Activated naive CD4-positive, alpha-beta T cell treated with anti-CD3 and anti-CD28 coated beads for 36 hours (primary cell): ENCODE results near the gene KNTC1. TPM values are rescaled to one million over a fixed set of nuclear protein-coding genes. Genes with fewer than 3 reads are reported as not detected.
"Not testable (repeated sequence)": the region's sequence is repeated elsewhere in the genome, so short reads cannot be mapped to it uniquely, and the experiment has no call there.

Source experiments
- CTCF ChIA-PET: fragments of 350-600 bp; sonication (Branson Sonifier 250); formaldehyde crosslinking; loops from one replicate; lab custom pipeline; 2021; ENCODE audit warnings: antibody characterized with exemption; lab: Charles Lee
- DNase-seq: peaks from one replicate; pipeline ENCODE4 v3.0.0-alpha.2; 2020
- H3K27ac Mint-ChIP-seq: one replicate; pipeline ENCODE4 v1.8.0; 2021; ENCODE audit warnings: mild to moderate bottlenecking, mixed read lengths
- H3K27me3 Mint-ChIP-seq: one replicate; pipeline ENCODE4 v1.8.0; 2021; ENCODE audit warnings: low read depth, mixed read lengths
- H3K36me3 Mint-ChIP-seq: one replicate; pipeline ENCODE4 v1.8.0; 2021; ENCODE audit warnings: low read depth, mixed read lengths
- H3K4me1 Mint-ChIP-seq: one replicate; pipeline ENCODE4 v1.8.0; 2021; ENCODE audit warnings: low read depth, mixed read lengths
- H3K4me3 Mint-ChIP-seq: one replicate; pipeline ENCODE4 v1.8.0; 2021; ENCODE audit warnings: mild to moderate bottlenecking, moderate library complexity, mixed read lengths
- H3K9me3 Mint-ChIP-seq: one replicate; pipeline ENCODE4 v1.8.0; 2021; ENCODE audit warnings: mixed read lengths
- intact Hi-C: fragments of 100-400 bp; cut with micrococcal nuclease; formaldehyde crosslinking; loops from one replicate; pipeline ENCODE4 v1.15.1; 2023
- total RNA-seq, 2 experiments: library from RNA; stranded (reverse); gene quantifications; one replicate each; pipeline ENCODE4 v1.2.3, GENCODE V29; 2021

The KNTC1 gene
- total RNA-seq, 2 experiments from 2014 or later: 141 to 142 TPM

- DNase-seq, H3K27me3 Mint-ChIP-seq, H3K27ac Mint-ChIP-seq, H3K4me3 Mint-ChIP-seq, intact Hi-C loops, H3K9me3 Mint-ChIP-seq: not testable (repeated sequence)
- CTCF ChIA-PET: interaction anchor here (0.6 to 1.0 kb wide), 2 partner anchors 11 to 320 kb away, joined by 3 to 4 read pairs; no protein-coding TSS in a partner anchor
- H3K36me3 Mint-ChIP-seq: peaks cover 64% of the 10 kb centered on the region
- peaks cover 19% of the 10 kb centered on the region for H3K4me1 Mint-ChIP-seq
Measured at GRCh38 chr12:122513028-122513427, 14.0 kb upstream of the KNTC1 start.

GRCh38 chr12:122513660-122514059 lies 13.4 kb upstream of the KNTC1 start:
- Mint-ChIP-seq H3K9me3 (no peaks in the 10 kb centered on the region), H3K27me3 (no peaks in the 10 kb centered on the region), H3K36me3 (peaks cover 64% of the 10 kb centered on the region), H3K4me1 (peaks cover 21% of the 10 kb centered on the region), H3K4me3 (no peak overlapping the region), H3K27ac (peak overlapping the region; percentile 24)
- no peak for DNase-seq
- CTCF ChIA-PET: interaction anchor here (0.6 to 1.0 kb wide), 3 partner anchors 11 to 319 kb away, joined by 3 to 4 read pairs (median 4); no protein-coding TSS in a partner anchor
- intact Hi-C loops: no loop called here

- Mint-ChIP-seq H3K9me3 (no peaks in the 10 kb centered on the region), H3K27me3 (no peaks in the 10 kb centered on the region), H3K4me1 (peaks cover 28% of the 10 kb centered on the region), H3K4me3 (no peak overlapping the region), H3K27ac (peak overlapping the region; percentile 36), H3K36me3 (peaks cover 60% of the 10 kb centered on the region)
- DNase-seq: no peak
- intact Hi-C loops: no loop called here
- CTCF ChIA-PET: no interaction called here
Measured at GRCh38 chr12:122515275-122515674, 11.8 kb upstream of the KNTC1 start.

- Mint-ChIP-seq H3K36me3 (peaks cover 69% of the 10 kb centered on the region), H3K9me3 (no peaks in the 10 kb centered on the region), H3K27ac (peak overlapping the region; percentile 66), H3K4me3 (no peak overlapping the region), H3K27me3 (no peaks in the 10 kb centered on the region), H3K4me1 (peaks cover 37% of the 10 kb centered on the region)
- DNase-seq: no peak
- intact Hi-C loops: no loop called here
- CTCF ChIA-PET: no interaction called here
Measured at GRCh38 chr12:122516544-122517361, 10.3 kb upstream of the KNTC1 start.

- no peaks in the 10 kb centered on the region for H3K9me3 Mint-ChIP-seq
- no peak for DNase-seq
- peaks cover 46% of the 10 kb centered on the region for H3K4me1 Mint-ChIP-seq
- CTCF ChIA-PET: no interaction called here
- H3K36me3 Mint-ChIP-seq: peaks cover 70% of the 10 kb centered on the region
- no peak overlapping the region for H3K4me3 Mint-ChIP-seq
- intact Hi-C loops: no loop called here
- H3K27ac Mint-ChIP-seq: peak overlapping the region; percentile 46
- H3K27me3 Mint-ChIP-seq: no peaks in the 10 kb centered on the region
Measured at GRCh38 chr12:122517877-122518276, 9.2 kb upstream of the KNTC1 start.

GRCh38 chr12:122518908-122519307 lies 8.1 kb upstream of the KNTC1 start:
- H3K4me3 Mint-ChIP-seq: no peak overlapping the region
- CTCF ChIA-PET: interaction anchor here (0.6 kb wide), 1 partner anchor 194 kb away, joined by 4 read pairs; no protein-coding TSS in a partner anchor
- intact Hi-C loops: no loop called here
- no peak for DNase-seq
- H3K9me3 Mint-ChIP-seq: no peaks in the 10 kb centered on the region
- H3K4me1 Mint-ChIP-seq: peaks cover 55% of the 10 kb centered on the region
- peak overlapping the region; percentile 58 for H3K27ac Mint-ChIP-seq
- peaks cover 71% of the 10 kb centered on the region for H3K36me3 Mint-ChIP-seq
- H3K27me3 Mint-ChIP-seq: no peaks in the 10 kb centered on the region

GRCh38 chr12:122519418-122519817 lies 7.6 kb upstream of the KNTC1 start:
- Mint-ChIP-seq H3K4me3 (no peak overlapping the region), H3K9me3 (no peaks in the 10 kb centered on the region), H3K27ac (peak overlapping the region; percentile 1), H3K27me3 (no peaks in the 10 kb centered on the region), H3K36me3 (peaks cover 73% of the 10 kb centered on the region), H3K4me1 (peaks cover 59% of the 10 kb centered on the region)
- DNase-seq: no peak
- CTCF ChIA-PET: interaction anchor here (0.6 kb wide), 1 partner anchor 194 kb away, joined by 4 read pairs; no protein-coding TSS in a partner anchor
- intact Hi-C loops: no loop called here

- H3K27ac Mint-ChIP-seq: peak overlapping the region; percentile 66
- H3K9me3 Mint-ChIP-seq: no peaks in the 10 kb centered on the region
- H3K36me3 Mint-ChIP-seq: peaks cover 79% of the 10 kb centered on the region
- peaks cover 61% of the 10 kb centered on the region for H3K4me1 Mint-ChIP-seq
- no peak overlapping the region for H3K4me3 Mint-ChIP-seq
- no peaks in the 10 kb centered on the region for H3K27me3 Mint-ChIP-seq
- CTCF ChIA-PET: no interaction called here
- DNase-seq: no peak
- intact Hi-C loops: no loop called here
Measured at GRCh38 chr12:122520676-122521075, 6.4 kb upstream of the KNTC1 start.

- H3K9me3 Mint-ChIP-seq: no peaks in the 10 kb centered on the region
- CTCF ChIA-PET: interaction anchor here (0.7 kb wide), 1 partner anchor 22 kb away, joined by 5 read pairs; no protein-coding TSS in a partner anchor
- intact Hi-C loops: no loop called here
- H3K27ac Mint-ChIP-seq: peak overlapping the region; percentile 25
- H3K4me1 Mint-ChIP-seq: peaks cover 54% of the 10 kb centered on the region
- H3K36me3 Mint-ChIP-seq: peaks cover 57% of the 10 kb centered on the region
- H3K4me3 Mint-ChIP-seq: no peak overlapping the region
- DNase-seq: no peak
- no peaks in the 10 kb centered on the region for H3K27me3 Mint-ChIP-seq
Measured at GRCh38 chr12:122523280-122523679, 3.8 kb upstream of the KNTC1 start.

- H3K27me3 Mint-ChIP-seq: no peaks in the 10 kb centered on the region
- H3K36me3 Mint-ChIP-seq: peaks cover 49% of the 10 kb centered on the region
- no peaks in the 10 kb centered on the region for H3K9me3 Mint-ChIP-seq
- CTCF ChIA-PET: interaction anchor here (0.7 kb wide), 2 partner anchors 11 to 23 kb away, joined by 4 to 5 read pairs; no protein-coding TSS in a partner anchor
- no peak for DNase-seq
- peak overlapping the region; percentile 78 for H3K27ac Mint-ChIP-seq
- intact Hi-C loops: no loop called here
- no peak overlapping the region for H3K4me3 Mint-ChIP-seq
- H3K4me1 Mint-ChIP-seq: peaks cover 57% of the 10 kb centered on the region
Measured at GRCh38 chr12:122523846-122524718, 3.0 kb upstream of the KNTC1 start.

- no peak overlapping the region for H3K4me3 Mint-ChIP-seq
- H3K9me3 Mint-ChIP-seq: no peaks in the 10 kb centered on the region
- H3K27ac Mint-ChIP-seq: no peak overlapping the region
- peak; percentile 61 for DNase-seq
- H3K4me1 Mint-ChIP-seq: peaks cover 43% of the 10 kb centered on the region
- CTCF ChIA-PET: no interaction called here
- intact Hi-C loops: loop anchor here (1.0 to 5.0 kb wide), 12 partner anchors 26 to 705 kb away; partner anchors contain the start of genes ABCB9, CLIP1, DENR and DIABLO
- H3K36me3 Mint-ChIP-seq: peaks cover 38% of the 10 kb centered on the region
- H3K27me3 Mint-ChIP-seq: no peaks in the 10 kb centered on the region
Measured at GRCh38 chr12:122527478-122527944, 462 bp downstream of the KNTC1 start.

- no peak overlapping the region for H3K4me3 Mint-ChIP-seq
Measured at GRCh38 chr12:122528582-122528981, 1.5 kb downstream of the KNTC1 start.

More at GRCh38 chr12:122528582-122528981, 1.5 kb downstream of the KNTC1 start:
- intact Hi-C loops: loop anchor here (5.0 kb wide), 1 partner anchor 704 kb away; the partner anchor contains the start of genes MPHOSPH9 and MTRFR
- CTCF ChIA-PET: no interaction called here
- H3K27ac Mint-ChIP-seq: no peak overlapping the region
- DNase-seq: no peak
- H3K9me3 Mint-ChIP-seq: no peaks in the 10 kb centered on the region
- H3K36me3 Mint-ChIP-seq: peaks cover 37% of the 10 kb centered on the region
- no peaks in the 10 kb centered on the region for H3K27me3 Mint-ChIP-seq
- peaks cover 33% of the 10 kb centered on the region for H3K4me1 Mint-ChIP-seq
